HG02642 (cell line): ENCODE data around the gene ADAM12.
"Not testable (repeated sequence)": the region's sequence is repeated elsewhere in the genome, so short reads cannot be mapped to it uniquely, and the experiment has no call there.

Experiments used
- ATAC-seq: cut with Tn5 transposase; IDR thresholded peaks from one replicate; pipeline ENCODE4 v1.9.1; 2021; ENCODE audit warnings: mild to moderate bottlenecking; ENCODE audit not compliant: unreplicated experiment, poor library complexity

The ADAM12 gene

DNA sequence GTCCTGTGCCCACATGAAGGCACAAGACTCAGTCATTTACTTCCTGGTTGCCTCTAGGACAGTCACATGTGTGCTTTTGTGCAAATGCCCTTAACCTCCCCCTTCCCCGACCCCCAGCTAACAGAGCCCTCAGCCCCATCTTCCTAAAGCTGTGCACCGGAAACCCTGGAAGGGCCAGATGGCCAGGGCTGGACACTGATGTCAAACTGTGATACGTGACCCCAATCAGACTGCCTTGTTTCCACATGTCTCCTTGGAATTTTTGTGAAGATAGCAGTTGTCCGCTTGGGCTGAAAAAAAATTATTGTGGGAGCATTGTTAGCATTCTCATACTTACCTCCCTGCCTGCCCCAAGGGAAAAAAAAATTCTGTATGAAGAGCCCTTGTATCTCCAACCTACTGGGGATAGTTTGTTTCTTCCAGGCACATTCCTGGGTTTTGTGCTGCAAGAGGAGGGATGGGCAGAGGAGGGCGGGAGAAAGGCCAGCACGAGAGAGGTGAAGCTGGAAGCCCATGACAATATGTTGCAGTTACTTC is 17.0 kb upstream of the ADAM12 start:
- ATAC-seq: no peak

DNA sequence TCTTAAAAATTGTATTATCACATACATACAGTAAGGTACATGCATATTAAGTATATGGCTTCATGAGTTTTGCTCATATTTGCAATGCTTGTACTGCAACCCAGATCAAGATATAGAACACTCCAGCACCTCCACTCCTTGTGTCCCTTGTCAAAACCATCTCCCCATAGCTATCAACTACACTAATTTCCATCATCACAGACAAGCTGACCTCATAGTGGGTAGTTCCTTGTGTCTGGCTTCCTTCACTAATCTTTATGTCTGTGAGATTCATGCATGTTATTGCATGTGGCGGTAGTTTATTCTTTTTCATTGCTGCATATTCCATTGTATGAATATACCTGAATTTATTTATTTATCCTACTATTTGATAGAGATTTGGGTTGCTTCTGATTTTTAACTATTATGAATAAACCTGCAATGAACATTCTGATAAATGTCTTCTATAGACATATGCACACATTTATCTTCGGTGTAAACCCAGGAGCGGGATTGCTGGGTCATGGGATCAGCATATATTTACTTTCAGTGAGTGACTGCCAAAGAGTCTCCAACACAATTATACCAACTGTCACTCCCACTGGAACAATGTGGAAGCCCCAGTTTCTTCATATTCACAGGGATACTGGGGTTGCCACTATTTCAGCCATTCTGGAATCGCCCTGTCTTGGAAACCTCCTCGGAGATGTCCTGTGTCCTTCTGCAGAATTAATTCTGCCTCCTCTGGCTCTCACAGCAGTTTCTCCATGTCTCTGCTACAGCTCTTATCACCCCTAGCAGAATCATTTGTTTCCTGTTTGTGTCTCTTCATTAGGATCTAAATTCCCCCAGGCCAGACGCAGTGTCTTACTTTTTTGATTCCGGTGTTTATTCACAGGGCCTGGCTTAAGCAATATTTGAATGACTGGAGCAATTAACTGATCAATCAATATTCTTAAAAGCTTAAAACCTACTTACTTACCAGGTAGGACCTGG is 14.7 kb upstream of the ADAM12 start:
- no peak for ATAC-seq

GRCh38 chr10:126400641-126401040 is 12.4 kb upstream of the ADAM12 start:
- no peak for ATAC-seq

DNA sequence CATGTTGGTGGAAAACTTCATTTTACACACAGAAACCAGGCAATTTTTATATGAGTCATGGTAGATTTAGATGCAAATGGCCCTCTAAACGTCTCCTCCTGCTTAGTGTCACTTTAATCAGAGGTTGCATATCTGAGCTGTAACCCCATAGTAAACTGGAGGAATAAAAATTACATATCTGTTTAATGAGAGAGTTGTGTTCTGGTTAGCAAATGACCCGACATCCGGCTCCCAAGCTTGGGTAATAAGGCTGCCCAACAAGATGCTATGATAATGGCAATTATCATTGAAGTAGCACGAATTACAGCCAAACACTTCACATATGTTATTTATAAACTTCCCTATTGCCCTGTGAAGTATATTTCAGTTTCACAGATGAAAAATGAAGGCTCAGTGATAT is 10.6 kb upstream of the ADAM12 start:
- no peak for ATAC-seq

DNA sequence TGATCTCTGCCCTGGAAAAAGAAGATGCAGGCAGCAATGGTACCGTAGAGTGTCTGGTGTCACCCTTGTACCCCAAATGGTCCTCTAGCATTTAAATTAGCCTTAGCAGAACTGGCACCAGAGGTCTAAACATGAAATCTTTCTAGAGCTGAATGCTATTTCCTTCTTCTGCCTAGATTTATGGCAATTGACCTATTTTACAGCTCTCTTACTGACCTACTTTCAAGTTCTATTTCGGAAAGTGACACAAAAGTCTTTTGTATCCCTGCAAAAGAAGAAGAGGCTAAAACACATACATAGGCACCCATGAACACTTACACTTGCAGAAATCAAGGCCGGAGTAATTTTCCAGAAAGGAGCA is 10.1 kb upstream of the ADAM12 start:
- no peak for ATAC-seq

DNA sequence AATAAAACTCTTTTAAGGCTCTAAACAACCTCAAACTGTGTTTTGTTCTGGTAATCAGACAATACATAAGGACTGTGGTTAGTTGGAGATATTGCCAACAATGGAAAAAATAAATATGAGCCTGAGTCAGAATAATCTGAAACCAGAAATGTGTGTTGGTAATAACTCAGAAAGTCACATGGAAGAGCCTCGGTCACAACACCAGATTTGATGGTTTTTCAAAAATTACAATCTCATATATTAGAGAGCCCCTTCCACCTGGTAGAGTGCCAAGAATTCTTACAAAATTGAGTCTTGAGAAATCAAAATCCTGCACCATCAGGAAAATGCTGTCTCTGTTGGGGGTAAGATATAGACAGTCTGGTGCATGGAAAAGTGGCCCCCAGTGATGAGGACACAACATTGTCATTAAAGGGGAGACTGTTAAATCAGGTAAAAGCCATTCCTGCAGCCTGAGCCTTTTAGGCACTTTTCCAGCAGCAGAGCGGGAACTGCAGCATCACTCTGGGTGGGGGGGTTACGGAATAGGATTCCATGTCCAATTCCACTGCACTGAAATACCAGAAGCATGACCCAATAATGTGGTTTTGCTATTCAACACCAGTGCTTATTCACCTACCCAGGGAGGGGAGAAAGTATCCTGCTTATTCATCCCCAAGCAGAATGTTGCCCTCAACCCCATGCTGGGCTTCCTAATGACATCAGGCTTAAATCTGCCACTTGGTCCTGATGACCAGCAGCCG is 9.5 kb upstream of the ADAM12 start:
- no peak for ATAC-seq

DNA sequence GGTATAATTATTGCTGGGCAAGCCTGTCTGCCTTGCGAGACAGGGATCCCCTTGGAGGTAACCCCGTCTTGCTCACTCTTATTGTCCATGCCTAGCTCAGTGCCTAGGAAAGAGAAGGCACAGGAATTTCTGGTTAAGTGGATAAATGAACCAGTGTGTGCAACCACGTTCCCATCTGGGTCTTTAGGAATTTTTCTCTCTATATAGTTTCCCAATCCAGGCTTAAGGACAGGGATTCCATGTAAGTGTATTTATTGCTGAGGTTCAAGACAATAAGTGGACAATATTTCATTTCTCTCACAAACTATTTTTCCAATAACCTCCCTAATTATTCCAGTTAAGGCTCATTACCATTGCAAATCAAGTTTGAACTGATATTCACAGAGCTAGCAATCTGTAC is 8.9 kb upstream of the ADAM12 start:
- no peak for ATAC-seq

DNA sequence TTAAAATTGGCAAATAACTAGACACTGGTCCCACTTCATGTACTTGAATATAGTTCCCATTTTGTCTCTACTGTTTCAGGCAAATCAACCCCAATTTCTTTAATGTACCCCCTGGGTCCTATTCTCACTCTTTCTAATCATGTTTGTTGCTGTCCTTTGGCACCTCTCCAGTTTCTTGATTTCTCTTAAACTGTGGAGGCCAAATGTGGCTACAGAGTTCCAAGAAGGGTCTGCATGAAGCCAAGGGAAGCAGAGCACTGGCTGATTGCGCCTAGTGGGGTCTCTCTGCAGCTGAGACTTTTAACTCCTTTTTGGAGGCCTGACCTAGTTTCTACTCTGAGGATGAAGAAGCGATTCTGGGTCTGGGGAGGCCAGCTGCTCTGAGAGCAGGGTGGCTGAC is 6.7 kb upstream of the ADAM12 start:
- no peak for ATAC-seq

- ATAC-seq: no peak
Observed at GRCh38 chr10:126393076-126393475, 4.8 kb upstream of the ADAM12 start.

DNA sequence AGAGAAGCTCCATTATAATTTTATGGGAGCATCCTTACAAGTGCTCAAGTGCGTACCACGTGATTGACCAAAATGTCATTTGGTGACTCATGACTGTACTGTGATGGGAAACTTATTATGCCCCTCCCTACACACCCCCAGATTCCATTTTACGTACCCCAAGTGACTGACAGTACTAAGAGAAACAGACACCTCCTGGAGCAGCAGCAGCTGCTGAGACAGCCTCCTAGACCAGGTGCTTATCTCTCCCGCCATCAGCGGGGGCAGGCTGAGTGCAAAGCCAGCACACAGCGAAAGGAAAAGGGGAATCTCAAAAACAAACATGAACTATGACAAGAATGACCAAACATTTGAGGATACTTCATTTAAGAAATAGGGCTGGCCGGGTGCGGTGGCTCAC is 4.2 kb upstream of the ADAM12 start:
- ATAC-seq: no peak

DNA sequence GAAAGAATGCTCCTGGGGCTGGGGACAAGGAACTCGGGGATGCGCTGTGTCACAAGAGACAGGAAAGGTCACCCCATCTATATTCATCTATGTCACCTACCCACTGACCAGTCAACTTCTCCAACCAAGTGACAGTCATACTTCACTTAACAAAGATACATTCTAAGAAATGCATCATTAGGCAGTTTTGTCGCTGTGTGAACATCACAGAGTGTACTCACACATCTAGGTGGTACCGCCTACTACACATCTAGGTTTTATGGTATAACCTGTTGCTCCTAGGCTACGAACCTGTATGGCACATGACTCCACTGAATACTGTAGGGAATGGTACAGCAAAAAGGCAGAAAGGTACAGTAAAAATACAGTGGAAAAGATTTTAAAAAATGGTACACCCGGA is 3.8 kb upstream of the ADAM12 start:
- no peak for ATAC-seq

- no peak for ATAC-seq
Observed at GRCh38 chr10:126391192-126391885, 3.1 kb upstream of the ADAM12 start.

DNA sequence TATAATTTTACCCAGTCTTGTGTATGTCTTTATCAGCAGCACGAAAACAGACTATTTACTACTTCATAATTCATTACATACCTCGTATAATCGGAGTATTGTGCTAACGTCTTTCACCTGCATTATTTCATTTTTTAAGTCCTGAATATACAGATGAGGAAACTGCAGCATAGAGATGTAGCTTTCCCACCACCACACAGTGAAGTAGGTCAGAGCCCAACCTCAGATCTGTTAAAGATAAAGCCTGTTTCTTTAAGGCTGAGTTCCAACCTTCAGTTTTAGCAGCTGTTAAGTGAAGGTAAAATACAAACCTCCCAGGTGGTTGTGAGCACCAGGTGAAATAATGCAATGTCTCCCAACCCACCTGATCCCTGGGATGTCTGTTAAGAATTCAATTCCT is 2.0 kb upstream of the ADAM12 start:
- no peak for ATAC-seq

- ATAC-seq: no peak
Observed at GRCh38 chr10:126387041-126387921, 996 bp downstream of the ADAM12 start.

GRCh38 chr10:126384269-126384873 is 3.9 kb downstream of the ADAM12 start:
- no peak for ATAC-seq

DNA sequence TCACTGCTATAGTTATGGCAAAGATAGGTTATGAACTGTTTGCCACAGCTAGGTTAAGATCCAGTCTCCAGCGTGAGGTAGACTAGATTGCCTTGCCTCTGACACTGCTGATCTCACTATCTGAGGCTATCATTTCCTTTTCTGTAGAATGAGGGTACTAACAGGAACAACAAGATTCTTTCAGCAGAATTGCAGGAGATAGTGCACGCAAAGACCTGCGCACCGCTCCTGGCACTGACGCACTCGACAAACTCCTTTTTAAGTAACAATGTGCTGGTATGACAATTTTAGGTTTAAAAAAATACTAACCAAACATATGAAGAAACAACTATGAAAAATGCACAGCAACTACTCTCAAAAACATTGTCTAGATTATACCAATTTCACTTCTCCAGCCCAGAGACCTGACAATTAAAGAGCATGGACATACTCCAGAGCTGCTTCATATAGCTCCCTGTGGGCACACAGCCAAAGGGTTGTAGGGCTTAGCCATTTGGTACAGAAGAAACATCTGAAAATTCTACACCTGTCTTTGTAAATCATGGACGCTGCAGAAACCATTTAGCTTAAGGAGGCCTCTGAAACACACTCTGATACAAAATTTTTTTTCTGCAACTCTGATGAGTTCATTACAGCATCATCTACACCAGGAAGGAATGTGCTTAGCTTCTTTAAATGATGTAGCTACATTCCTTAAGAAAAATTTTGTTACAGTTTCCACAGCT is 7.8 kb downstream of the ADAM12 start:
- ATAC-seq: no peak

DNA sequence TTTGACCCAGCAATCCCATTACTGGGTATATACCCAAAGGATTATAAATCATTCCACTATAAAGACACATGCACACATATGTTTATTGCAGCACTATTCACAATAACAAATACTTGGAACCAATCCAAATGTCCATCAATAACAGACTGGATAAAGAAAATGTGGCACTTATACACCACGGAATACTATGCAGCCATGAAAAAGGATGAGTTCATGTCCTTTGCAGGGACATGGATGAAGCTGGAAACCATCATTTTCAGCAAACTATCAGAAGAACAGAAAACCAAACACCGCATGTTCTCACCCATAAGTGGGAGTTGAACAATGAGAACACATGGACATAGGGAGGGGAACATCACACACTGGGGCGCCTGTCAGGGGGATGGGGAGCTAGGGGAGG is 9.1 kb downstream of the ADAM12 start:
- not testable (repeated sequence) for ATAC-seq

DNA sequence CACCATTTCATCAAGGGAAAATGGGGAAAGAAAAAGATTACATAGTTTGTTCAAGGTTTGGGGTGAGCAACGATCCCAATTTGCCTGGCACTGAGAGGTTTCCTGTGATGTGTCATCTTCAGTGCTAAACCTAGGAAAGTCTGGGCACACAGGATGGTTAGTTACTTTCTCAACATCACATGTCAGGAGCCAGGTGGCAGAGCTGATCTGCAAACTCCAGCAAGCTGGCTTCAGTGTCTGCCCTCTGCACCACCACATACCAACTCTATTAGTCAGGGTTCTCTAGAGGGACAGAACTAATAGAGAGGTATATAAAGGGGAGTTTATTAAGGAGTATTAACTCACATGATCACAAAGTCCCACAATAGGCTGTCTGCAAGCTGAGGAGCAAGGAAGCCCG is 11.3 kb downstream of the ADAM12 start:
- ATAC-seq: no peak
